Mucosa of descending colon (tissue), 3 donors: ENCODE results near the gene GTF3C2. TPM values are rescaled to one million over a fixed set of nuclear protein-coding genes. Genes with fewer than 3 reads are reported as not detected.

ENCODE experiments used
- ATAC-seq: fragments of 200-7000 bp; cut with Tn5 transposase; one replicate; pipeline ENCODE4 v1.9.1; 2020; ENCODE audit warnings: mild to moderate bottlenecking, moderate library complexity
- DNase-seq, 3 donors: peaks; one replicate each; pipeline ENCODE4 v3.0.0-alpha.2; 2020
- H3K36me3 ChIP-seq: fragments of 200-600 bp; one replicate; pipeline ENCODE4 v1.8.0; 2021; ENCODE audit warnings: low read depth, mild to moderate bottlenecking
- H3K4me1 ChIP-seq: fragments of 200-600 bp; one replicate; pipeline ENCODE4 v1.8.0; 2021; ENCODE audit warnings: low read depth, mild to moderate bottlenecking
- H3K4me3 ChIP-seq: fragments of 200-600 bp; one replicate; pipeline ENCODE4 v1.8.0; 2021; ENCODE audit warnings: mild to moderate bottlenecking
- H3K9me3 ChIP-seq: fragments of 200-600 bp; one replicate; pipeline ENCODE4 v1.8.0; 2021; ENCODE audit warnings: mild to moderate bottlenecking
- intact Hi-C, 2 donors: fragments of 100-400 bp; cut with DNase I in 1 of 2; cut with micrococcal nuclease in 1 of 2; formaldehyde crosslinking; loops; one replicate each; pipeline versions ENCODE4 v1.11.0 to v1.11.1; 2022; cut with DNase I, micrococcal nuclease
- total RNA-seq, 3 donors: library from RNA; stranded (reverse); fragmentation: NEBNext Ultra II Directional in 2 of 3; extraction: Animal tissue kit (Norgen Biotek cat#: 25700) in 2 of 3; gene quantifications; one replicate each; pipeline versions ENCODE4 v1.2.1 to v1.2.4, GENCODE V29; 2021 to 2023
- TF ChIP-seq, protein P1 (sequence below): fragments of 200-600 bp; IDR thresholded peaks from one replicate; pipeline ENCODE4 v1.8.0; 2022; ENCODE audit warnings: antibody characterized with exemption, mild to moderate bottlenecking
- donor health status: DM: no; HTN: no; CAD: no; lungs with moderate emphysema.
- donor health status: DM: no; HTN: no; CAD: no.
- donor health status: DM: no; HTN: yes; CAD: no.

GTF3C2 gene
- total RNA-seq, 3 donors from 2014 or later = 53.7 to 83.5 (median 56.9) TPM

DNA sequence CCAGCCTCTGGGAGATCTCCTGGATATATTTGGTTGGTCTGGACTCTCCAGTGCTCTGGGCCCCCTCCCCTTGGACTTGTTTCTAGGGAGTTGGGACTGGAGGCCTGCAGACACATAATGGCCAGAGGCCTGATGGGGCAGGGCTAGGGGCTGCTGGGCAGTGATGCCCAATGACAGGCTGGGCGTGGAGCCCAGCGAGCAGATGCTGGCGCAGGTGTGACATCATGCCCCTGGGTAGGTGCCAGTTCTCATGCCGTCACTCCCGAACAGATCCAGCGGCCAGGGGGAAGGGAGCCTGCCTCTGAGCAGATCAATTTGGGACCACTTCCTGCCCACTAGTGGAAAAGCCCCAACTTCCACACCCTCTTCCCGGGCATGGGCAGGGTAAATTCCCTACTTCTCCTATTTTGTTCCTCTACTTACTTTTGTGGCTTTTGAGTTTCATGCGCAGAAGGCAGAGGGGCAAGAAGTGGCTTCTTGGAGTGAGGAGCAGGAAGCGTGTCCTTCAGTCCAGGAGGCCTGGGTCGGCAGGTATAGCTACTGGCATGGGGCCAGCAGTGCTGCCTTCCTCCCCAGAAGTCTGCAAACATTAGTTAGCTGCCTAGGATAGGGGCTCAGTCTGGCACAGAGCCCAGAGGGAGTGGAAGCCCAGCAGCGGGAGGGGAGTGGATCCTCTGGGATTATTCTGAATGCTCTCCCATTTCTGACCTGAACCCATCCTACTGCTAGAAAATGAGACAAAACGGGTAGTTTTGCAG is 39.7 kb downstream of the GTF3C2 start:
- no peaks in the 10 kb centered on the region for H3K9me3 ChIP-seq
- H3K4me1 ChIP-seq = no peaks in the 10 kb centered on the region
- H3K36me3 ChIP-seq = no peaks in the 10 kb centered on the region
- TF ChIP-seq, protein P1, sequence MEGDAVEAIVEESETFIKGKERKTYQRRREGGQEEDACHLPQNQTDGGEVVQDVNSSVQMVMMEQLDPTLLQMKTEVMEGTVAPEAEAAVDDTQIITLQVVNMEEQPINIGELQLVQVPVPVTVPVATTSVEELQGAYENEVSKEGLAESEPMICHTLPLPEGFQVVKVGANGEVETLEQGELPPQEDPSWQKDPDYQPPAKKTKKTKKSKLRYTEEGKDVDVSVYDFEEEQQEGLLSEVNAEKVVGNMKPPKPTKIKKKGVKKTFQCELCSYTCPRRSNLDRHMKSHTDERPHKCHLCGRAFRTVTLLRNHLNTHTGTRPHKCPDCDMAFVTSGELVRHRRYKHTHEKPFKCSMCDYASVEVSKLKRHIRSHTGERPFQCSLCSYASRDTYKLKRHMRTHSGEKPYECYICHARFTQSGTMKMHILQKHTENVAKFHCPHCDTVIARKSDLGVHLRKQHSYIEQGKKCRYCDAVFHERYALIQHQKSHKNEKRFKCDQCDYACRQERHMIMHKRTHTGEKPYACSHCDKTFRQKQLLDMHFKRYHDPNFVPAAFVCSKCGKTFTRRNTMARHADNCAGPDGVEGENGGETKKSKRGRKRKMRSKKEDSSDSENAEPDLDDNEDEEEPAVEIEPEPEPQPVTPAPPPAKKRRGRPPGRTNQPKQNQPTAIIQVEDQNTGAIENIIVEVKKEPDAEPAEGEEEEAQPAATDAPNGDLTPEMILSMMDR = no peak
- DNase-seq = no peak
- intact Hi-C loops = no loop called here
- H3K4me3 ChIP-seq = no peak overlapping the region
- no peak for ATAC-seq

DNA sequence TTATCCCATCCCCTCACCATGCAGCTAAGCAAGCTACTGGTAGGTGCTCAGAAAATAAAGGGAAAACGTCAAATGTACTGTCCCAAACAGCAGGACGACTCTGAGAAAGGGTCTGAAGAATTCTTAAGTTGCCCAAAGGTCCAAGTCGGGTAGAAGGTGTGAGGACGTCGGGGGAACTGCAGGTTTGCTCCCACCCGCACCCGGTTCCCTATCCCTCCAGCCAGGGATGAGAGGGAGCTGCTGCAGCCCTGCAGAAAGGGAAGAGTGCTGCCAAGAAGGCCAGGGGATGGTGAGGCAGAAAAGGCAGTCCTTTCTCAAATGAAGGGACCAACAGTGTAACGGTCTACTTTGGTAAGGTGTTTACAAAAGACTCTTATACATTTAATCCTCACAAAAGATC is 41.4 kb downstream of the GTF3C2 start:
- Histone ChIP-seq H3K4me1 (no peaks in the 10 kb centered on the region), H3K9me3 (no peaks in the 10 kb centered on the region), H3K36me3 (no peaks in the 10 kb centered on the region), H3K4me3 (no peak overlapping the region)
- ATAC-seq (no peak), DNase-seq (no peak)
- intact Hi-C loops = no loop called here
- TF ChIP-seq, protein P1 = no peak

DNA sequence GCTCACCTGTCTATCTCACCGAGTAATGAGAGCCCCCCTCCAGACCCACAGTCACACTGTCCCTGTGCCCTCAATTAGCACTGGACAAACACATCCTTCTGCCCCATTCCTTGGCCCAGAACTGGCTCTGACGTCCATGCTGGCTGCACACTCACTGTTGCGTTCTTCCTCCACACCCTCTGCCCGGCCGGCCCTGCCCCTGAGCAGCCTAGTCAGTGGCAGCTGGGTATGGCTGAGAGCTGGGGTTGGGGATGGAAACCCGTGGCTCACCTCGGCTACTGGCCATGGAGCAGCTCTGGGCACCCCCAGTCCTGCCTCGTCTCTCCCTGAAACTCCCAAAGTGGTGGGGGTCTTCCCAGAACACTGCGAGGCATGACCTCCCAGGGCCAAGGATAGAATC is 41.9 kb downstream of the GTF3C2 start:
- ATAC-seq (no peak), DNase-seq (no peak)
- no peaks in the 10 kb centered on the region for H3K9me3 ChIP-seq
- TF ChIP-seq, protein P1 = no peak
- no peaks in the 10 kb centered on the region for H3K4me1 ChIP-seq
- no peaks in the 10 kb centered on the region for H3K36me3 ChIP-seq
- no peak overlapping the region for H3K4me3 ChIP-seq
- intact Hi-C loops = no loop called here

DNA sequence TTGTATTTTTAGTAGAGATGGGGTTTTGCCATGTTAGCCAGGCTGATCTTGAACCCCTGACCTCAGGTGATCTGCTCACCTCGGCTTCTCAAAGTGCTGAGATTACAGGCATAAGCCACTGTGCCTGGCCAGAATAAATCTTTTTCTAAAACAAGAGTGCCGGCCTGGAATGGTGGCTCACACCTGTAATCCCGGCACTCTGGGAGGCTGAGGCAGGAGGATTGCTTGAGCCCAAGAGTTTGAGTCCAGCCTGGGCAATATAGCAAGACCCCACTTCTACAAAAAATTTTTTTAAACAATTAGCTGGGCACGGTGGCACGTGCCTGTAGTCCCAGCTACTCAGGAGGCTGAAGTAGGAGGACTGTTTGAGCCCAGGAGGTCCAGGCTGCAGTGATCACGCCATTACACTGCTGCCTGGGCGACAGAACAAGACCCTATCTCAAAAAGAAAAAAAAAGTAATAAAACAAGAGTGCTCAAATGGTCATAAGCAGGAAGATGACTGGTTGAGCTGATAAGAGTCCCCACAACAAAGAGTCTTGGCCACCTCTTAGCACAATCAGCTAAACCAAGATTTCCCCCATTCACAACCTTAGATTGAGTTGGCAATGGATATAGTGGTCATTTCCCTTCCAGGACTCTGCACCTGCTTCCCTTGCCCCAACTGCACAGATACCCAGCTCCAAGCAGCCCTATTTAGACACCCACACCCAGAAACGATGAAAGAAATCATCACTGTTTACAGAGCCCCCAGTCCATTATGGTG is 42.5 kb downstream of the GTF3C2 start:
- TF ChIP-seq, protein P1 = no peak
- H3K4me1 ChIP-seq = no peaks in the 10 kb centered on the region
- H3K9me3 ChIP-seq = no peaks in the 10 kb centered on the region
- DNase-seq (no peak), ATAC-seq (no peak)
- H3K4me3 ChIP-seq = no peak overlapping the region
- H3K36me3 ChIP-seq = no peaks in the 10 kb centered on the region
- intact Hi-C loops = no loop called here

DNA sequence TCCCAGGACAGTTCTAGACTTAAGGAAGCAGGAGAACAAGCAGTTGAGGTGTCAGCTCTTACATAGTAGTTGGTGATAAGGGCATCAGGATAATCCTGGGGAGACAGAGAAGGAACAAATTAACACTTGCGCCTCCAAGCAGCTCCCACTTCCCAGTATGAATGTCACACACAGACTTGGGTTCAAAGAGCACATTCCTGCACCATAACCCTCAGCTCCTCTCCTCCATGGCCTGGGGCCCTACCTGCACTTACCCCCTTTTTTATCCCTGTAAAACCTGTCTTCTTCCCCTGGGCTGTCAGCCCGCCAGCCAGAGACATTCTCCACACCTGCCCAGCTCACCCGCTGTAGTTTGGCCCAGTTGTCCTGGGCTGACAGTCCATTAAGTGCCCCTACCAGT is 44.4 kb downstream of the GTF3C2 start:
- TF ChIP-seq, protein P1 = no peak
- no peaks in the 10 kb centered on the region for H3K9me3 ChIP-seq
- H3K36me3 ChIP-seq = no peaks in the 10 kb centered on the region
- intact Hi-C loops = no loop called here
- DNase-seq = no peak
- no peak for ATAC-seq
- H3K4me3 ChIP-seq = no peak overlapping the region
- H3K4me1 ChIP-seq = peaks cover 4% of the 10 kb centered on the region
